OCI-LY1 (cell line): ENCODE data around the gene EFCAB5.

Experiments
- H2AFZ ChIP-seq: fragments of 200-600 bp; sonication (generic), shearing (Covaris generic); 2 replicates; pipeline ENCODE4 v1.6.0; 2014; ENCODE audit warnings: antibody characterized with exemption, mild to moderate bottlenecking, low read length
- H3F3A ChIP-seq: fragments of 200-600 bp; sonication (generic), shearing (Covaris generic); 2 replicates; pipeline ENCODE4 v1.6.0; 2014; ENCODE audit warnings: mild to moderate bottlenecking, antibody characterized with exemption, low read length, moderate library complexity; ENCODE audit not compliant: insufficient read depth
- H3K27ac ChIP-seq: fragments of 200-600 bp; sonication (generic); 2 replicates; pipeline ENCODE4 v1.5.1; 2014; ENCODE audit warnings: low read length, mixed run types, mild to moderate bottlenecking, low read depth; ENCODE audit not compliant: poor library complexity, severe bottlenecking
- H3K27me3 ChIP-seq: fragments of 200-600 bp; sonication (generic); 2 replicates; pipeline ENCODE4 v1.6.0; 2014; ENCODE audit warnings: antibody characterized with exemption, mild to moderate bottlenecking, low read length, moderate library complexity; ENCODE audit not compliant: insufficient read depth
- H3K36me3 ChIP-seq: fragments of 200-600 bp; sonication (generic); 2 replicates; pipeline ENCODE4 v1.6.1; 2014; ENCODE audit warnings: mild to moderate bottlenecking, antibody characterized with exemption, low read length, moderate library complexity, mixed read lengths; ENCODE audit not compliant: insufficient read depth
- H3K4me1 ChIP-seq: fragments of 200-600 bp; sonication (generic); 2 replicates; pipeline ENCODE4 v1.5.1; 2014; ENCODE audit warnings: mild to moderate bottlenecking, low read length, moderate library complexity; ENCODE audit not compliant: insufficient read depth, severe bottlenecking
- H3K4me2 ChIP-seq: fragments of 200-600 bp; sonication (generic), shearing (Covaris generic); 2 replicates; pipeline ENCODE4 v1.6.1; 2014; ENCODE audit warnings: low read length
- H3K4me3 ChIP-seq: fragments of 200-600 bp; sonication (generic); 2 replicates; pipeline ENCODE4 v1.5.1; 2014; ENCODE audit warnings: low read length, low read depth, mild to moderate bottlenecking, mixed read lengths; ENCODE audit not compliant: poor library complexity, severe bottlenecking
- H3K79me2 ChIP-seq: fragments of 200-600 bp; shearing (Covaris generic); 2 replicates; pipeline ENCODE4 v1.6.1; 2016; ENCODE audit warnings: mixed run types, low read length, mixed read lengths; ENCODE audit not compliant: insufficient read depth
- H3K9ac ChIP-seq: fragments of 200-600 bp; sonication (generic), shearing (Covaris generic); 2 replicates; pipeline ENCODE4 v1.6.1; 2014; ENCODE audit warnings: mild to moderate bottlenecking, low read length, mixed read lengths
- H3K9me2 ChIP-seq: fragments of 200-600 bp; sonication (generic), shearing (Covaris generic); 2 replicates; pipeline ENCODE4 v1.6.1; 2014; ENCODE audit warnings: low read depth, mild to moderate bottlenecking, low read length, mixed read lengths
- H3K9me3 ChIP-seq: fragments of 200-600 bp; shearing (Covaris generic); 2 replicates; pipeline ENCODE4 v1.6.1; 2014; ENCODE audit warnings: low read length, mixed read lengths
- H4K20me1 ChIP-seq: fragments of 200-600 bp; sonication (generic), shearing (Covaris generic); 2 replicates; pipeline ENCODE4 v1.6.0; 2016; ENCODE audit warnings: mild to moderate bottlenecking, low read length; ENCODE audit not compliant: insufficient read depth
- EZH2 ChIP-seq: fragments of 200-600 bp; sonication (generic), shearing (Covaris generic); IDR thresholded peaks from 2 replicates; pipeline ENCODE4 v1.8.0; 2017; ENCODE audit warnings: borderline replicate concordance, mixed run types, mild to moderate bottlenecking, antibody characterized with exemption, low read length, moderate library complexity, mixed read lengths
- TF ChIP-seq, protein P1 (sequence below): fragments of 200-600 bp; sonication (generic), shearing (Covaris generic); IDR thresholded peaks from 2 replicates; pipeline ENCODE4 v1.5.1; 2017; ENCODE audit warnings: mild to moderate bottlenecking, antibody characterized with exemption, low read length, moderate library complexity, mixed read lengths

EFCAB5 gene

GRCh38 chr17:29909236-29910003, 32.0 kb upstream of the EFCAB5 start:
- TF ChIP-seq, protein P1, sequence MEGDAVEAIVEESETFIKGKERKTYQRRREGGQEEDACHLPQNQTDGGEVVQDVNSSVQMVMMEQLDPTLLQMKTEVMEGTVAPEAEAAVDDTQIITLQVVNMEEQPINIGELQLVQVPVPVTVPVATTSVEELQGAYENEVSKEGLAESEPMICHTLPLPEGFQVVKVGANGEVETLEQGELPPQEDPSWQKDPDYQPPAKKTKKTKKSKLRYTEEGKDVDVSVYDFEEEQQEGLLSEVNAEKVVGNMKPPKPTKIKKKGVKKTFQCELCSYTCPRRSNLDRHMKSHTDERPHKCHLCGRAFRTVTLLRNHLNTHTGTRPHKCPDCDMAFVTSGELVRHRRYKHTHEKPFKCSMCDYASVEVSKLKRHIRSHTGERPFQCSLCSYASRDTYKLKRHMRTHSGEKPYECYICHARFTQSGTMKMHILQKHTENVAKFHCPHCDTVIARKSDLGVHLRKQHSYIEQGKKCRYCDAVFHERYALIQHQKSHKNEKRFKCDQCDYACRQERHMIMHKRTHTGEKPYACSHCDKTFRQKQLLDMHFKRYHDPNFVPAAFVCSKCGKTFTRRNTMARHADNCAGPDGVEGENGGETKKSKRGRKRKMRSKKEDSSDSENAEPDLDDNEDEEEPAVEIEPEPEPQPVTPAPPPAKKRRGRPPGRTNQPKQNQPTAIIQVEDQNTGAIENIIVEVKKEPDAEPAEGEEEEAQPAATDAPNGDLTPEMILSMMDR, result no peak
- TF ChIP-seq EZH2, result no peak
- no peak overlapping the region for H3K27ac ChIP-seq
- H3K79me2 ChIP-seq, result peaks cover 78% of the 10 kb centered on the region
- H4K20me1 ChIP-seq, result no peaks in the 10 kb centered on the region
- peaks cover 42% of the 10 kb centered on the region for H3K36me3 ChIP-seq
- no peak overlapping the region for H3K4me2 ChIP-seq
- H3K4me3 ChIP-seq, result no peak overlapping the region
- no peak overlapping the region for H2AFZ ChIP-seq
- H3F3A ChIP-seq, result peaks cover 3% of the 10 kb centered on the region; the same call in 1 of the 2 replicates
- H3K9ac ChIP-seq, result no peak overlapping the region
- H3K9me3 ChIP-seq, result peaks cover 22% of the 10 kb centered on the region
- no peaks in the 10 kb centered on the region for H3K4me1 ChIP-seq
- no peaks in the 10 kb centered on the region for H3K9me2 ChIP-seq
- H3K27me3 ChIP-seq, result no peaks in the 10 kb centered on the region

- Histone ChIP-seq H3K27ac (no peak overlapping the region), H4K20me1 (no peaks in the 10 kb centered on the region), H3K4me3 (no peak overlapping the region), H3F3A (peaks cover 3% of the 10 kb centered on the region; the same call in 1 of the 2 replicates), H3K9ac (no peak overlapping the region), H3K4me1 (peaks cover 15% of the 10 kb centered on the region), H3K9me3 (peaks cover 7% of the 10 kb centered on the region; the same call in 1 of the 2 replicates), H3K36me3 (peaks cover 33% of the 10 kb centered on the region), H3K4me2 (no peak overlapping the region), H3K27me3 (no peaks in the 10 kb centered on the region), H2AFZ (no peak overlapping the region), H3K79me2 (peaks cover 75% of the 10 kb centered on the region), H3K9me2 (no peaks in the 10 kb centered on the region)
- TF ChIP-seq, protein P1, result no peak
- no peak for TF ChIP-seq EZH2
Observed at GRCh38 chr17:29911641-29912177, 29.7 kb upstream of the EFCAB5 start.

- H3F3A ChIP-seq, result peaks cover 5% of the 10 kb centered on the region; the same call in 1 of the 2 replicates
- H3K27me3 ChIP-seq, result no peaks in the 10 kb centered on the region
- no peak for TF ChIP-seq EZH2
- TF ChIP-seq, protein P1, result no peak
- no peak overlapping the region for H3K9ac ChIP-seq
- no peaks in the 10 kb centered on the region for H3K9me2 ChIP-seq
- peaks cover 32% of the 10 kb centered on the region for H3K4me1 ChIP-seq
- peaks cover 82% of the 10 kb centered on the region for H3K79me2 ChIP-seq
- H3K27ac ChIP-seq, result no peak overlapping the region
- peaks cover 22% of the 10 kb centered on the region for H3K36me3 ChIP-seq
- no peak overlapping the region for H3K4me3 ChIP-seq
- H3K9me3 ChIP-seq, result no peaks in the 10 kb centered on the region
- H3K4me2 ChIP-seq, result no peak overlapping the region
- H4K20me1 ChIP-seq, result no peaks in the 10 kb centered on the region
- H2AFZ ChIP-seq, result no peak overlapping the region
Observed at GRCh38 chr17:29914819-29915537, 26.5 kb upstream of the EFCAB5 start.
